GM12873 (cell line): ENCODE data around the gene PUSL1.

ENCODE experiments used
- TF ChIP-seq, protein P1 (sequence below): IDR thresholded peaks from 2 replicates; pipeline ENCODE4 v1.5.1; 2012; ENCODE audit warnings: low read depth, mild to moderate bottlenecking, moderate library complexity, low read length, control low read depth; ENCODE audit not compliant: insufficient read depth; ENCODE audit errors: missing control alignments

PUSL1 gene

DNA sequence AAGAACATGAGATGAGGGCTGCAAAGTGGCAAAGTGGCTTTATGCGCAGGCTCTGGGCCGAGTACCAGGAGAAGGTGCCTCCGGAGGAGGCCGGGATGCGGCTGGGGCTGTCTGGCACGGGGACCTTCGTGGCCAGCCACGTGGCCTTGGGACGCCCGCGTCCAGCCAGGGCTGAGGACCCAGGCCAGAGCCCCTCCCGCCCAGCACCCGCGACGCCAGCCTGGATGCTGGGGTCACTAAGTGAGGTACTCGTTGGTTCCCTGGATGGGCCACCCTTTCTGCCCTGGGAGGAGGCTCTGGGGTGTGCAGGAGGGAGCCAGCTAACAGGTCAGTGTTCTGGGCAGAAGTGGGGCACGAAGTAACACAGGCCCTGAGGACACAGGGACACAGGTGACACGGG lies 15.5 kb upstream of the PUSL1 start:
- TF ChIP-seq, protein P1, sequence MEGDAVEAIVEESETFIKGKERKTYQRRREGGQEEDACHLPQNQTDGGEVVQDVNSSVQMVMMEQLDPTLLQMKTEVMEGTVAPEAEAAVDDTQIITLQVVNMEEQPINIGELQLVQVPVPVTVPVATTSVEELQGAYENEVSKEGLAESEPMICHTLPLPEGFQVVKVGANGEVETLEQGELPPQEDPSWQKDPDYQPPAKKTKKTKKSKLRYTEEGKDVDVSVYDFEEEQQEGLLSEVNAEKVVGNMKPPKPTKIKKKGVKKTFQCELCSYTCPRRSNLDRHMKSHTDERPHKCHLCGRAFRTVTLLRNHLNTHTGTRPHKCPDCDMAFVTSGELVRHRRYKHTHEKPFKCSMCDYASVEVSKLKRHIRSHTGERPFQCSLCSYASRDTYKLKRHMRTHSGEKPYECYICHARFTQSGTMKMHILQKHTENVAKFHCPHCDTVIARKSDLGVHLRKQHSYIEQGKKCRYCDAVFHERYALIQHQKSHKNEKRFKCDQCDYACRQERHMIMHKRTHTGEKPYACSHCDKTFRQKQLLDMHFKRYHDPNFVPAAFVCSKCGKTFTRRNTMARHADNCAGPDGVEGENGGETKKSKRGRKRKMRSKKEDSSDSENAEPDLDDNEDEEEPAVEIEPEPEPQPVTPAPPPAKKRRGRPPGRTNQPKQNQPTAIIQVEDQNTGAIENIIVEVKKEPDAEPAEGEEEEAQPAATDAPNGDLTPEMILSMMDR = no peak

DNA sequence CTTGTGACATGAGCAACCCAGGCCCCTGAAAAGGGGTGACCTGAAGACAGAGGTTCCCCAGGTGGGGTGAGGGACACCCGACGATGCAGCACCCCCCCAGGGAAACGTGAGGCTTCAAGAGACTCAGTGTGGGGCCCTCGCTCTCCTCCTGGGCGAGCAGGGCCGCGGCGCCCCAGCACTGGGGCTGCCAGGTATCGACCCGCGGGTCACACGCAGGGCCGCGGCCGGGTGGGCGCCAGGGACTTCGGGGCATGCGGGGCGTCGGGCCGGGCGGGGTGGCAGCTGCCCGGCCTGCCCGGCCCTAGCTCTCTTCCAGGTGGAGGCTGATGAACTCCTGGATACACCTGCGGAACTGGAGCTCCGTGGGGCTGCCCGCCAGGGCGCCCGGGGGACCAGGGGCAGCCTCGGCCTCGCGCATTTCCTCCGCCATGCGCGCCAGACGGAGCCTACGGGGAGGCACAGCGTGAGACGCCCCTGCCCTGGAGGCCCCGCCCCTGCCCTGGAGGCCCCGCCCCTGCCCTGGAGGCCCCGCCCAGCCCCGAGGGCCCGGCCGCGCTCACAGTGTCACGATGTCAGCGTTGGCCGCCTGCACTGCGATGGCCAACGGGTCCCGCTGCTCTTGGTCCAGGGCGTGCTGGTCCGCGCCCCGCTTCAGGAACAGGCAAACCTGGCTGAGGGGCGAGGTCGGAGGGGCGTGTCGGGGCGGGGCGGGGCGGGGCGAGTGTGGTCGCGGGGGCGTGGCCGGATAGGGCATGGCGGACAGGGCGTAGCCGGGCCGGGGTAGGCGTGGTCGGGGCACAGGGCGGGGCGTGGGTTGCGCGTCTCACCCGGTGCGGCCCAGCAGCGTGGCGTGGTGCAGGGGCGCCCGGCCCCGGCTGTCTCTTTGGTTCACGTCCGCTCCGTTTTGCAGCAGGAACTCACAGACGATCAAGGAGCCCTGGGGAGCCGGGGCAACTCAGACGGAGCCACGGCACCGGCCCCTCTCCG lies 14.8 kb upstream of the PUSL1 start:
- TF ChIP-seq, protein P1 = no peak

DNA sequence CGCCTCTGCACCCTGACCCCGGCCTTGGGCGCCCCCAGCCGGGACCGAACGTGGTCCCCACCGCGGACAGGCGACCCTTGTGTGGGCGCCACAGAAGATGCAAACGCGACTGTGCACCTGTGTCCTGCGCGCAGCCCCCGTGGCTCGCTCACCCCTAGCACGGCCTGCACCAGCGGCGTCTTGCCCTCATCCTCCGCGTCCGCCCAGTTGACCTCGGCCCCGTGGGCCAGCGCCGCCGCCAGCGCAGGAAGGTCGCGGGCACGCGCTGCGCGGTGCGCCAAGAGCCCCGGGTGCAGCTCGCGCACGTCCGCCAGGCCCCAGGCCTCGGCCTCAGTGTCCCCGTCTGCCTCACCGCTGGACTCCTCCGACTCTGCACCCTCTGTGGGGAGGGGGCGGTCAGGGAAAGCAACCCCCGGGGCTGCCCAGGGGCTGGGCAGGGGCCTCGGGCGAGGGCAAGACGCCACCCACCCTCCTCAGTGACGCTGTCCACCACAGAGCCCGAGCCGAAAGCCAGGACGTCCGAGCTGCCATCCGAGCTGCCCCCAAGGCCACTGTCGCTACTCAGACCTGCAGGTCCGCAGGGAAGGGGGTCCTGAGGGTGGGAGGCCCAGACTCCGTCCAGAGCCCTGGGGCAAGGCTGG lies 14.0 kb upstream of the PUSL1 start:
- TF ChIP-seq, protein P1 = no peak

DNA sequence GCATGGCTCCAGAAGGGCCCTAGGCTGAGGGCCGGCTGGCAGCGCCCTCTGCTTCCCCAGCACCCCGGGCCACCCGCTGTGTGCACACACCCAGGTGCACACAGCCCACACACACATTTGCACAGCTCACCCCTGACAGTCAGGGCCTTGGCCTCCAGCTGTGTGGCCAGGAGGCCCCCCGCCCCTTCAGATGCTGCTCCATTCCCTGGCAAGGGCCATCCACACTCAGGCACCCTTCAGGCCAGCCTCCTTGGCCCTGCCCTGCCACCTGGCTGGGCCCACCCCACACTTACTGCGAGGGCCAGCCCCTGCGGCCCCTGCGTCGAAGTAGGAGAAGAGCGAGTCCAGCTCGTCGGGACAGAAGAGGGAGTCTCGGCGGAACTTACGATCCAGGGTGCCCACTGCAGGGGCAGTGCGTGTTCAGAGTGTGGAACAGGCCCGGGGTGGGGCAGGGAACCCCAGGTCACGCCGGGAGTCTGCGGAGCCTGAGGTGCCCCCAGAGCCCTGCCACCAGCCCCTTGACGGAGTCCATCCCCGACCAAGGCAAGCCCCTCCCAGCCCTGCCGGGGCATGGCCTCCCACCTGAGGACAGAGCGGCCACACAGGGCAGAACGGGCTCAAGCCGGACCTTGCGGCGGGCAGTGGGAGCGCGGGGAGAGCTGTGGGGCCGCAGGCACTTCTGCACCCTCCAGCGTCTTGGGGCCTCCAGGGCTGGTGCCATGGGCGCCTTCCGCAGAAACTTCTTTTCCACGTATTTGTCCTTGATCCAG lies 13.1 kb upstream of the PUSL1 start:
- TF ChIP-seq, protein P1 = no peak

DNA sequence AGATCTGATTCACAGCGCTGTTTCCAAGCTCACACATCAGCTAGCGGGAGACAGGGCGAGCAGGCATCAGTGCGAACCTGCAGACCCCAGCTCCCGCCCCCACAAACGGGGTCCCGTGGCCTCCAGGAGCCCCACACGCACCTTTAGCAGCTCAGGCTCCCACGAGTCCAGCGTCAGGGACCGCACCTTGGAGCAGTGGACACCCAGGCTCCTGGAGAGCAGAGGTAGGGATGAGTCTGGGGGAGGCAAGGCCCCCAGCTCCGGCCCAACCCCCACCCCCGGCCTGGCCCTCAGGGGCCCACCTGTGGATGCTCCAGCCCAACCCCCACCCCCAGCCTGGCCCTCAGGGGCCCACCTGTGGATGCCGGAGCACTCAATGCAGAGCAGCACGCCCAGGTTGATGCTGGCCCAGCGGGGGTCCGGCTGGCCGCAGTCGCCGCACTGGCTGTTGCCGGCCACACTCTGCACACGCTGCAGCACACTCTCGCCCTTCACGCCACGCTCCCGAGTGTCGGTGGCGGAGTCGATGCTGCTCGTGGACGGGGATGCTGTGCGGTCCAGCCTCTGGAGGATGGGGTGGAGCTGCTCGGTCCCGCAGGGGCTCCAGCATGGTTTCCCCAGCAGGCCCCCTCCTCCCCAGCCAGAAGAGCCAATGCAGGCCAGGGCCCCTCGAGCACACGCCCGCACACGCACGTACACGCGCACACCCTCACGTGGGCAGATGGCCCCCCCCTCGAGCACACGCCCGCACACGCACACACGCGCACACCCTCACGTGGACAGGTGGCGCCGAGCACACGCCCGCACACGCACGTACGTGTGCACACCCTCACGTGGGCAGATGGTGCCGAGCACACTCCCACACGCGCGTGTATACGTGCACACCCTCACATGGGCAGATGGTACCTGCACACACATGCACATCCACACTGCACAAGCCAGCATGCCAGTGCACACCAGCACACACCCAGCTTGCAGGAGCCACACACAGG lies 12.0 kb upstream of the PUSL1 start:
- TF ChIP-seq, protein P1 = no peak

DNA sequence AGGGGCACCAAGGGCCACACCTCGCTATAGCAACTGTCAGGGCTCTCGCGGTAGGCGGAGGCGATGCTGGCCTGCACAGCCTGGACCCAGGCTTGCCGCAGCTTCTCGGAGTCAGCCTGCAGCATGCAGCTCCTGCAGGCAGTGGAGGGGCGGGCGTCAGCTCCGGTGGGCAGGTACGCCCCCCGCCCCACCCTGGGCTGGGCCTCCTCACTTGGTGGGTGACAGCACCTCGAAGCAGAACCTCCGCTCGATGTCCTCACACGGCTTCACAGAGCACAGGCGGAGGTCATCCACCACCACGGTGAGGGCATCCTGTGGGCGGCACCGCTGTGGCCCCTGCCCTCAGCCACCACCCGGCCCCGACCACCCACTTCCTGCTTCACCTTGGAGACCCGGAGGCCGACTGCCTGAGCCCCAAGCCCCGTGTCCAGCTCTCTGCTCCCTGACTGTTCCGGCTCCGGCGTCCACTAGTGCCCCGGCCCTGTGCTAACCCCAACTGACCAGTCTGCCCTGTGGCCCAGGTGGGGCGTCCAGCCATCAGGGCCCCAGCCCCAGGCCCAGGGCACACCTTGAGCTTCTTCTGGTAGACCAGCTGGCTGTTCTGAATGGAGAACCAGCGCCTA lies 10.5 kb upstream of the PUSL1 start:
- TF ChIP-seq, protein P1 = no peak
